Measurements from ENCODE around the gene NPEPL1. TPM values are rescaled to one million over a fixed set of nuclear protein-coding genes. Genes with fewer than 3 reads are reported as not detected.

NPEPL1 gene
- total RNA-seq, 1 donor from 2014 or later: 31.3 TPM

- Mint-ChIP-seq H3K9me3 (ENCODE audit: low read depth) (no peaks in the 10 kb centered on the region), H3K27ac (ENCODE audit: unreplicated experiment) (peak within 1 kb of the TSS; percentile 99), H3K4me1 (ENCODE audit: low read depth) (peaks cover 42% of the 10 kb centered on the region), H3K4me3 (ENCODE audit: unreplicated experiment) (peak within 1 kb of the TSS; percentile 96), H3K36me3 (ENCODE audit: low read depth) (no peaks in the 10 kb centered on the region), H3K27me3 (ENCODE audit: low read depth) (no peaks in the 10 kb centered on the region)
- DNase-seq (ENCODE audit: low spot score): no peak
- peak; percentile 88 for TF ChIP-seq CTCF (IDR thresholded peaks at IDR 0.05)
Observed at GRCh38 chr20:58650776-58651558, 41.6 kb upstream of the NPEPL1 start, which contains the start of gene STX16. Gene STX16 (plus strand): TSS chr20:58651283. CDS start chr20:58652007, 724 bp downstream.

GRCh38 chr20:58651559-58651945 is 41.0 kb upstream of the NPEPL1 start:
- DNase-seq (ENCODE audit: low spot score): no peak
- H3K9me3 Mint-ChIP-seq (ENCODE audit: low read depth): no peaks in the 10 kb centered on the region
- TF ChIP-seq CTCF (IDR thresholded peaks at IDR 0.05): no peak
- peak overlapping the region; percentile 99 for H3K27ac Mint-ChIP-seq (ENCODE audit: unreplicated experiment)
- H3K4me1 Mint-ChIP-seq (ENCODE audit: low read depth): peaks cover 46% of the 10 kb centered on the region
- H3K27me3 Mint-ChIP-seq (ENCODE audit: low read depth): no peaks in the 10 kb centered on the region
- H3K4me3 Mint-ChIP-seq (ENCODE audit: unreplicated experiment): peak overlapping the region; percentile 96
- H3K36me3 Mint-ChIP-seq (ENCODE audit: low read depth): no peaks in the 10 kb centered on the region

DNA sequence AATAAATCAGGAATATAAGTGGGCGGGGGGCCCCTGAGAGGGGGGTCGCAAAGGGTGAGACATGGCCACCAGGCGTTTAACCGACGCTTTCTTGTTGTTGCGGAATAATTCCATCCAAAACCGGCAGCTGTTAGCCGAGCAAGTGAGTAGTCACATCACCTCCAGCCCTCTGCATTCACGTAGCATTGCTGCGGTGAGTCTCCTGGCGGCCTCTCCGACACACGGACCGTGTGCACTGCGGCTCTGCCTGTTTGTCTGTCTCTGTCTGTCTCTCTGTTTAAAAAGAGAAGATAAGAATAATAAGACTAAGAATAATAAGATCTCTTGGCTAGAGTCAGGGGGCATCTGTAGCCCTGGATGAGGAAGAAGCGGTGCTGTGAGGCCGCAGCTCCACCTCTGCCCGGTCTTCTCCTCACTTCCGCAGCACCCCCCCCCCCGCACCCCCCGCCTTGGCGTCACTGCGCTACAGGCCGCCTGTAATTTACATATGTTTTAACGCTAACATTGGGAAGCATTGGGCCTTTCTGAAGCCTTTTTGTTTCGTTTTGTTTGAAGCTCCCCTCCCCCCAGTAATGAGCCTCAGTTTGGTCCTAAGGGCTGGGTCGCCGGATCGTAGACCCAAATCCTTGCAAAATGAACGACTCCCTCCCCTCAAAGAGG is 40.5 kb upstream of the NPEPL1 start:
- peak; percentile 53 for TF ChIP-seq CTCF (IDR thresholded peaks at IDR 0.05)
- no peaks in the 10 kb centered on the region for H3K27me3 Mint-ChIP-seq (ENCODE audit: low read depth)
- H3K4me1 Mint-ChIP-seq (ENCODE audit: low read depth): peaks cover 46% of the 10 kb centered on the region
- no peaks in the 10 kb centered on the region for H3K36me3 Mint-ChIP-seq (ENCODE audit: low read depth)
- no peak for DNase-seq (ENCODE audit: low spot score)
- no peaks in the 10 kb centered on the region for H3K9me3 Mint-ChIP-seq (ENCODE audit: low read depth)
- peak overlapping the region; percentile 96 for H3K4me3 Mint-ChIP-seq (ENCODE audit: unreplicated experiment)
- H3K27ac Mint-ChIP-seq (ENCODE audit: unreplicated experiment): peak overlapping the region; percentile 99

GRCh38 chr20:58652606-58653294 is 39.9 kb upstream of the NPEPL1 start:
- no peaks in the 10 kb centered on the region for H3K27me3 Mint-ChIP-seq (ENCODE audit: low read depth)
- peaks cover 46% of the 10 kb centered on the region for H3K4me1 Mint-ChIP-seq (ENCODE audit: low read depth)
- no peaks in the 10 kb centered on the region for H3K9me3 Mint-ChIP-seq (ENCODE audit: low read depth)
- peak overlapping the region; percentile 96 for H3K4me3 Mint-ChIP-seq (ENCODE audit: unreplicated experiment)
- H3K36me3 Mint-ChIP-seq (ENCODE audit: low read depth): no peaks in the 10 kb centered on the region
- no peak for TF ChIP-seq CTCF (IDR thresholded peaks at IDR 0.05)
- no peak for DNase-seq (ENCODE audit: low spot score)
- H3K27ac Mint-ChIP-seq (ENCODE audit: unreplicated experiment): peak overlapping the region; percentile 99

DNA sequence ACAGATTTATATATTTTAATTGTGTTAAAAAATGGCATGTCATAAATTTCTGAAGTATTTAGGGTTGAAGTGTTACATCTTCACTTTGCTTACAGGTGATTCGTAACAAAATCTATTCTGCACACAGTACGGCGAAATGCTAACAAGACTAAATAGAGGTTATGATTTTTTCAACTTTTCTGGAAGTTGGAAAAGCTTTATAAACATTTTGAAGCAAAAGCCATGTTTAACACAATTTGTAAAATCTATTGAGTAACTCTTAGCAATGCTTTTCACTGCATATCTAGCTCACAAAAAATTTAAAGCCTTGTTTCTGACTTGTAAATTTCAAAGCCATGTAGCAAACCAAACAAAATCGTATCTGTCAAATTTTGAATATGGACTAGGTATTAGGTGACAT is 38.3 kb upstream of the NPEPL1 start:
- no peak for TF ChIP-seq CTCF (IDR thresholded peaks at IDR 0.05)
- H3K9me3 Mint-ChIP-seq (ENCODE audit: low read depth): no peaks in the 10 kb centered on the region
- no peaks in the 10 kb centered on the region for H3K36me3 Mint-ChIP-seq (ENCODE audit: low read depth)
- no peak for DNase-seq (ENCODE audit: low spot score)
- no peaks in the 10 kb centered on the region for H3K27me3 Mint-ChIP-seq (ENCODE audit: low read depth)
- H3K4me3 Mint-ChIP-seq (ENCODE audit: unreplicated experiment): no peak overlapping the region
- H3K4me1 Mint-ChIP-seq (ENCODE audit: low read depth): peaks cover 47% of the 10 kb centered on the region
- no peak overlapping the region for H3K27ac Mint-ChIP-seq (ENCODE audit: unreplicated experiment)
